H1 (cell line): ENCODE data around the gene SCIMP. TPM values are rescaled to one million over a fixed set of nuclear protein-coding genes. Genes with fewer than 3 reads are reported as not detected.

Experiments used
- CTCF ChIA-PET: fragments of 300-600 bp; sonication (Branson Sonifier 250); formaldehyde crosslinking; loops from one replicate; lab custom pipeline; 2021; ENCODE audit not compliant: partially characterized antibody; lab: Charles Lee
- POLR2A ChIA-PET: fragments of 300-600 bp; sonication (Branson Sonifier 250); formaldehyde crosslinking; loops from one replicate; lab custom pipeline; 2021; ENCODE audit warnings: inconsistent platforms; ENCODE audit not compliant: partially characterized antibody; lab: Charles Lee
- DNase-seq, 2 experiments: peaks; one replicate each; pipeline versions ENCODE4 v3.0.0 to v3.0.0-alpha.2; 2010 to 2022; ENCODE audit warnings: low spot score in 2 of 2, low read depth in 1 of 2, mixed read lengths in 1 of 2
- FAIRE-seq: peaks from 2 replicates; lab custom pipeline; 2011; peaks lifted over from hg19 to GRCh38; lab: Jason Lieb, UNC
- H2AFZ ChIP-seq: 2 replicates; pipeline ENCODE4 v1.8.1; 2012; ENCODE audit warnings: low read length, inconsistent platforms
- H2AK5ac ChIP-seq: 2 replicates; pipeline ENCODE4 v1.6.1; 2013; ENCODE audit warnings: low read depth, low read length
- H2BK120ac ChIP-seq: replicated peaks from 2 replicates; pipeline ENCODE3; 2013; ENCODE audit warnings: low read depth, low read length, inconsistent platforms
- H2BK12ac ChIP-seq: 2 replicates; pipeline ENCODE4 v1.6.1; 2013; ENCODE audit warnings: low read depth, low read length
- H2BK15ac ChIP-seq: 2 replicates; pipeline ENCODE4 v1.6.1; 2013; ENCODE audit warnings: low read length
- H2BK20ac ChIP-seq: 2 replicates; pipeline ENCODE4 v1.6.1; 2013; ENCODE audit warnings: low read length
- H2BK5ac ChIP-seq: 2 replicates; pipeline ENCODE4 v1.6.1; 2013; ENCODE audit warnings: low read depth, low read length
- H3K14ac ChIP-seq: 2 replicates; pipeline ENCODE4 v1.6.1; 2013; ENCODE audit warnings: inconsistent platforms; ENCODE audit not compliant: insufficient read length
- H3K18ac ChIP-seq: 2 replicates; pipeline ENCODE4 v1.6.1; 2013; ENCODE audit warnings: low read length; ENCODE audit errors: extremely low read depth
- H3K23ac ChIP-seq: 2 replicates; pipeline ENCODE4 v1.6.1; 2013; ENCODE audit warnings: inconsistent platforms; ENCODE audit not compliant: insufficient read length
- H3K23me2 ChIP-seq: 2 replicates; pipeline ENCODE4 v1.6.1; 2013; ENCODE audit warnings: low read depth, low read length
- H3K27ac ChIP-seq: 2 replicates; pipeline ENCODE4 v1.6.1; 2011; ENCODE audit warnings: low read depth, low read length, inconsistent platforms
- H3K27me3 ChIP-seq, 4 experiments: replicated peaks in 1 of 4; 1 replicate in 1 of 4; 2 replicates in 3 of 4; pipeline versions ENCODE4 v1.6.1 to v1.8.1; 2011 to 2013; ENCODE audit warnings: low read length in 3 of 4, mild to moderate bottlenecking in 3 of 4, inconsistent platforms in 2 of 4, mixed read lengths in 2 of 4, moderate library complexity in 1 of 4; ENCODE audit not compliant: control insufficient read depth in 3 of 4, insufficient read depth in 3 of 4; ENCODE audit errors: extremely low read depth in 1 of 4
- H3K36me3 ChIP-seq, 4 experiments: 2 replicates each; pipeline versions ENCODE4 v1.6.1 to v1.8.1; 2011 to 2013; ENCODE audit warnings: mild to moderate bottlenecking in 4 of 4, low read length in 3 of 4, moderate library complexity in 2 of 4, control low read depth in 1 of 4, inconsistent platforms in 1 of 4; ENCODE audit not compliant: insufficient read depth in 4 of 4, control insufficient read depth in 2 of 4
- H3K4ac ChIP-seq: replicated peaks from 2 replicates; pipeline ENCODE3; 2013; ENCODE audit warnings: low read length, low read depth, mixed read lengths, inconsistent platforms; ENCODE audit not compliant: insufficient read length
- H3K4me1 ChIP-seq, 4 experiments: replicated peaks in 1 of 4; 1 replicate in 1 of 4; 2 replicates in 3 of 4; pipeline versions ENCODE4 v1.6.1 to v1.8.1; 2011 to 2013; ENCODE audit warnings: low read length in 3 of 4, inconsistent platforms in 2 of 4, mixed read lengths in 1 of 4; ENCODE audit not compliant: insufficient read depth in 4 of 4, control insufficient read depth in 3 of 4
- H3K4me2 ChIP-seq, 2 experiments: 2 replicates each; pipeline versions ENCODE4 v1.6.1 to v1.8.1; 2011 to 2013; ENCODE audit warnings: low read depth in 2 of 2, low read length in 2 of 2, control low read depth in 1 of 2, inconsistent platforms in 1 of 2, mild to moderate bottlenecking in 1 of 2; ENCODE audit not compliant: insufficient read depth in 1 of 2
- H3K4me3 ChIP-seq, 4 experiments: fragments of 200-600, 300-600 bp in 1 of 4; sonication (generic), shearing (Covaris generic), sonication (Bioruptor Twin) in 1 of 4; 2 replicates each; pipeline versions ENCODE4 v1.5.1 to v1.8.1; 2011 to 2016; ENCODE audit warnings: low read length in 4 of 4, low read depth in 3 of 4, control low read depth in 2 of 4, inconsistent platforms in 2 of 4, mild to moderate bottlenecking in 2 of 4, mixed read lengths in 1 of 4, moderate library complexity in 1 of 4; ENCODE audit not compliant: insufficient read depth in 2 of 4; ENCODE audit errors: extremely low read depth in 1 of 4
- H3K56ac ChIP-seq: replicated peaks from 2 replicates; pipeline ENCODE3; 2013; ENCODE audit warnings: low read depth, mild to moderate bottlenecking, mixed read lengths, low read length, inconsistent platforms; ENCODE audit not compliant: insufficient read length
- H3K79me1 ChIP-seq: 2 replicates; pipeline ENCODE4 v1.6.1; 2013; ENCODE audit warnings: low read depth, low read length, control low read depth
- H3K79me2 ChIP-seq, 2 experiments: 2 replicates each; pipeline versions ENCODE4 v1.6.1 to v1.8.1; 2012 to 2013; ENCODE audit warnings: low read length in 2 of 2, mild to moderate bottlenecking in 2 of 2, inconsistent platforms in 1 of 2; ENCODE audit not compliant: insufficient read depth in 2 of 2, control insufficient read depth in 1 of 2
- H3K9ac ChIP-seq, 4 experiments: replicated peaks in 1 of 4; 1 replicate in 1 of 4; 2 replicates in 3 of 4; pipeline versions ENCODE4 v1.6.1 to v1.8.1; 2011 to 2013; ENCODE audit warnings: low read depth in 3 of 4, low read length in 3 of 4, control low read depth in 2 of 4, mild to moderate bottlenecking in 2 of 4, moderate library complexity in 2 of 4, inconsistent platforms in 1 of 4; ENCODE audit errors: extremely low read depth in 1 of 4
- H3K9me3 ChIP-seq, 2 experiments: 2 replicates each; pipeline versions ENCODE4 v1.6.1 to v1.8.1; 2012 to 2013; ENCODE audit warnings: mild to moderate bottlenecking in 2 of 2, moderate library complexity in 2 of 2, control low read depth in 1 of 2, inconsistent platforms in 1 of 2, low read depth in 1 of 2, low read length in 1 of 2, mixed read lengths in 1 of 2; ENCODE audit not compliant: insufficient read depth in 2 of 2
- H4K20me1 ChIP-seq, 2 experiments: replicated peaks in 1 of 2; 2 replicates each; pipeline versions ENCODE3 to v1.8.1; 2011 to 2013; ENCODE audit warnings: inconsistent platforms in 2 of 2, low read length in 2 of 2, mild to moderate bottlenecking in 1 of 2; ENCODE audit not compliant: insufficient read depth in 2 of 2, control insufficient read depth in 1 of 2
- H4K5ac ChIP-seq: 2 replicates; pipeline ENCODE4 v1.6.1; 2013; ENCODE audit warnings: low read length, low read depth, mixed read lengths, inconsistent platforms; ENCODE audit not compliant: insufficient read length
- H4K8ac ChIP-seq: 2 replicates; pipeline ENCODE4 v1.8.0; 2013; ENCODE audit warnings: mild to moderate bottlenecking, moderate library complexity, low read length, inconsistent platforms; ENCODE audit not compliant: insufficient read depth; ENCODE audit errors: extremely low read depth
- H4K91ac ChIP-seq: replicated peaks from 2 replicates; pipeline ENCODE3; 2013; ENCODE audit warnings: low read length, mixed read lengths, inconsistent platforms; ENCODE audit not compliant: insufficient read length
- BACH1 ChIP-seq: IDR thresholded peaks from 2 replicates; pipeline ENCODE4 v1.6.1; 2012; ENCODE audit warnings: low read length, improper control_type of control experiment
- CTBP2 ChIP-seq: IDR thresholded peaks from 2 replicates; pipeline ENCODE4 v1.7.0; 2011; ENCODE audit warnings: borderline replicate concordance, mild to moderate bottlenecking, moderate library complexity, mixed read lengths, low read length; ENCODE audit not compliant: insufficient read depth, insufficient read length
- MAFK ChIP-seq: IDR thresholded peaks from 2 replicates; pipeline ENCODE4 v1.6.1; 2012; ENCODE audit warnings: low read depth, mild to moderate bottlenecking, improper control_type of control experiment, low read length
- NANOG ChIP-seq: IDR thresholded peaks from 2 replicates; pipeline ENCODE4 v1.6.1; 2011; ENCODE audit warnings: low read length, low read depth, mild to moderate bottlenecking, inconsistent platforms; ENCODE audit not compliant: insufficient read depth, poor library complexity, severe bottlenecking
- PHF8 ChIP-seq: fragments of 200-600 bp; sonication (generic); conservative IDR thresholded peaks from 2 replicates; pipeline ENCODE4 v1.7.1; 2012; ENCODE audit warnings: low read depth, mild to moderate bottlenecking, inconsistent platforms, low read length, moderate library complexity
- SRF ChIP-seq: IDR thresholded peaks from 2 replicates; pipeline ENCODE4 v1.6.1; 2011; ENCODE audit warnings: mild to moderate bottlenecking, low read depth, low read length, moderate library complexity
- TAF1 ChIP-seq: IDR thresholded peaks from 2 replicates; pipeline ENCODE4 v1.6.1; 2011; ENCODE audit warnings: mild to moderate bottlenecking, low read depth, low read length
- TBP ChIP-seq: IDR thresholded peaks from 2 replicates; pipeline ENCODE4 v1.6.1; 2011; ENCODE audit warnings: low read depth, low read length, improper control_type of control experiment
- WGBS, 2 experiments: shearing (Covaris generic) in 1 of 2; methylation state at CpG; one replicate each; pipeline versions ENCODE4 v1.1.6 to v1.1.7; 2013 to 2015; ENCODE audit warnings: low lambda C conversion rate in 2 of 2, mixed read lengths in 2 of 2, inconsistent platforms in 1 of 2, low coverage in 1 of 2, missing lambda C conversion rate in 1 of 2; ENCODE audit not compliant: insufficient replicate concordance in 2 of 2, insufficient coverage in 1 of 2, insufficient read length in 1 of 2; ENCODE audit errors: extremely low coverage in 1 of 2, missing lambda C conversion rate in 1 of 2; 5-methylcytosine and 5-hydroxymethylcytosine counted together
- polyA plus RNA-seq, 7 experiments: library from polyadenylated mRNA; depleted of rRNA in 3 of 7; stranded (reverse) in 5 of 7; unstranded in 2 of 7; fragments of >200 nt in 5 of 7; fragments of 200-250 nt in 2 of 7; gene quantifications; 1 replicate in 5 of 7; 2 replicates in 1 of 7; 4 replicates in 1 of 7; pipeline versions ENCODE4 v1.2.1 to v1.2.3, GENCODE V29; 2011 to 2013; ENCODE audit warnings: missing spikeins in 2 of 7, mixed read lengths in 2 of 7
- total RNA-seq: library from RNA; stranded (reverse); fragmentation: NEBNext Ultra II Directional; extraction: Animal tissue kit (Norgen Biotek cat#: 25700); gene quantifications from 2 replicates; pipeline ENCODE4 v1.2.1, GENCODE V29; 2021

SCIMP gene
- total and polyA plus RNA-seq, 2 of the 8 experiments (the other 6 are each of a cell fraction or from before 2014, with no cell fraction given), result not detected

DNA sequence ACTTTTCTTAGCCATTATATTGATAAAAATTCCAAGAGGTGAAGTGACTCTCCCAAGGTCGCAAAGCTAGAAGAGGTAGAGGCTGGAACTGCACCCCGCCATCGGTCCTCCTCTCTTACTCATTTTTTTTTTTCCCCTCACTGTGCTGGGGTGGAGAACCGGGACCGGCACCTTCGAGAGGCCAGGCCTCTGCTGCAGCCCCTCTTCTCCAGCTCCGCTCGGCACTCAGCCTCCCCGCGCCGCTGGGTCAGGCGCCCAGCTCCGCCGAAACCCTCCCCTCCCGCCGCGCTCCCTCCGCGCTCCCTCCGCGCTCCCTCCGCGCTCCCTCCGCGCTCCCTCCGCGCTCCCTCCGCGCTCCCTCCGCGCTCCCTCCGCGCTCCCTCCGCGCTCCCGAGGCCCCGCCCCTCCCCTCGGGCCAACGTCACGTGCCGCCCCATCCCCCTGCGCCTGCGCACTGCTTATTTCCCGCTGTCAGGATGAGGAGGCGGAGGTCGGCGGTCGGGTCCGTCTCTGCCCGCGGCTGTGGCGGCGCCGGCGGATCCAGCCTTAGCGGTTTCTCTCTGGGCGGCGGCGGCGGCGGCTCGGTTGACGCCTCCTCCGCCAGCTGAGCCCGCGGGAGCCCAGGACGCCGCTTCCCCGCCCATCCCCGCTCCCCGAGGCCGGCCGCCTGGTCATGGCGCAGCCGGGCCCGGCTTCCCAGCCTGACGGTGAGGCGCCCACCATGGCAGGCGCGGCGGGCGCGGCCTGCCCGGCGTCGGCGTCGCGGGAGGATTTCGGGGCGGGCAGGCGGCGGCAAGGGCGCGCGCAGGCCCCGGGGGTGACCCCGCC is 47.4 kb upstream of the SCIMP start, which contains the start of gene RABEP1:
RABEP1 (plus strand) TSS at position 471 of the 828 bp plus-strand sequence; CDS start at position 674, 203 bp downstream.
- H2BK15ac ChIP-seq, result no peak within 1 kb of the TSS
- peaks cover 0 to 2% of the 10 kb centered on the region in 2 experiments for H4K20me1 ChIP-seq
- peak within 1 kb of the TSS; percentile 23; the same call in 1 of the 2 replicates for H2AFZ ChIP-seq
- H2BK20ac ChIP-seq, result no peak within 1 kb of the TSS
- H3K4ac ChIP-seq, result no peak within 1 kb of the TSS
- no peak within 1 kb of the TSS for H2AK5ac ChIP-seq
- no peak within 1 kb of the TSS for H2BK12ac ChIP-seq
- peak within 1 kb of the TSS; percentile 89 for H3K14ac ChIP-seq
- peaks cover 1 to 6% (median 3%) of the 10 kb centered on the region in 4 experiments; a peak in 4 of 7 replicates for H3K4me1 ChIP-seq
- no peak within 1 kb of the TSS for H4K5ac ChIP-seq
- peak within 1 kb of the TSS; percentile 21; the same call in 1 of the 2 replicates for H2BK5ac ChIP-seq
- 0% methylated on average over 10 of the region's 98 CpGs; no CpG with 5 or more reads in 1 of the 2 experiments for WGBS, 2 experiments
- H3K4me2 ChIP-seq, result peak within 1 kb of the TSS; percentile 71 to 77
- H3K36me3 ChIP-seq, result no peaks in the 10 kb centered on the region
- no peak for FAIRE-seq
- no peak within 1 kb of the TSS; the same call in 1 of the 2 replicates for H3K27ac ChIP-seq
- peak within 1 kb of the TSS; percentile 32 for H3K18ac ChIP-seq
- peaks cover 11 to 44% of the 10 kb centered on the region in 2 experiments for H3K79me2 ChIP-seq
- peak within 1 kb of the TSS; percentile 79 for H4K8ac ChIP-seq
- H2BK120ac ChIP-seq, result no peak within 1 kb of the TSS
- H3K9me3 ChIP-seq, result no peaks in the 10 kb centered on the region
- ChIA-PET POLR2A (interaction anchor here (0.7 to 1.5 kb wide), 5 partner anchors 8 to 309 kb away, joined by 3 to 6 read pairs (median 3); no protein-coding TSS in a partner anchor), CTCF (interaction anchor here (0.6 to 1.1 kb wide), 2 partner anchors 19 to 45 kb away, joined by 3 read pairs; no protein-coding TSS in a partner anchor)
- peak within 1 kb of the TSS; percentile 56 to 98 (median 74); a peak in 6 of 7 replicates for H3K9ac ChIP-seq
- peak within 1 kb of the TSS; percentile 30 for H4K91ac ChIP-seq
- no peaks in the 10 kb centered on the region for H3K27me3 ChIP-seq
- H3K23ac ChIP-seq, result no peak within 1 kb of the TSS
- H3K79me1 ChIP-seq, result peaks cover 7% of the 10 kb centered on the region; the same call in 1 of the 2 replicates
- H3K56ac ChIP-seq, result peak within 1 kb of the TSS; percentile 69
- DNase-seq, result peak; percentile 31 to 97
- peaks cover 4% of the 10 kb centered on the region; the same call in 1 of the 2 replicates for H3K23me2 ChIP-seq
- H3K4me3 ChIP-seq, result peak within 1 kb of the TSS; percentile 65 to 81 (median 76)
- peak; percentile 39 for TF ChIP-seq CTBP2
- no peak for TF ChIP-seq SRF
- TF ChIP-seq MAFK, result no peak
- no peak for TF ChIP-seq NANOG
- TF ChIP-seq PHF8, result peak; percentile 54
- peak; percentile 96 for TF ChIP-seq TAF1
- TF ChIP-seq BACH1, result no peak
- TF ChIP-seq TBP, result peak; percentile 79; the same call in 1 of the 2 replicates
